ENCODE results near the gene PIP5KL1.

DNA sequence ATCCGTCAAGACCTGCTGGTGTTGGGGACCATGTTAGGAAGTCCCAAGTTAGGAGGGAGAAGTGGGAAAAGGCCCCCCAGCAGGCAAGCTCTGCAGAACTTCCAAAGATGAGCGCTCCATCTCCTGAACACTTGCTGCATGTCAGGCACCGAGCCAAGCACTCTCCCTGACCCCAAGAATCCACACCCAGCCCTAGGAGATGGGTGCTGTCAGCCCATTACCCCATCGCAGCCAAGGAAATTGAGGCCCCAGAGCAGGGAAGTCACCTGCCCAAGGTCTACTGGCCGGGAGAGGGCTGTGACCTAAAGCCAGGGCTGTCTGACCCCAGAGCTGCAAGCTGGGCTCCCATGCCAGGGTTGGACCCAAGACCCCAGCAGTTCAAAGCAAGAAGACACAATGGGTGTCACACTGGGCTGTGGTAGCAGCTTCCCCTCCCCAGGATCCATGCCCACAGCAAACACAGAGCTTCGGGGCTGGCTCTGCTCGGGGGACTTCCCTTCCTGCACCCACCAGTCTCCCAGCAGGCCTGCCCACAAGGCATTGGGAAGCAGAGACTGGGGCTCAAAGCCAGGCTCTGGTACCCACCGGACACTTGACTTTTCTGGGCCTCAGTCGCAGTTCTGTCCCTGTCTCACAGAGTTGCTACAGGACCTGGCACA is 36.7 kb upstream of the PIP5KL1 start:
- TF ChIP-seq POLR2A (IDR thresholded peaks at IDR 0.05; ENCODE audit: low read depth, low read length) (no peak), CTCF (IDR thresholded peaks at IDR 0.05; ENCODE audit: extremely low read depth in 1 of 2, insufficient read depth in 1 of 2, low read depth in 1 of 2, low read length in 2 of 2) (no peak), FOS (IDR thresholded peaks at IDR 0.05; ENCODE audit: borderline replicate concordance, insufficient read depth, low read length) (no peak), POLR2AphosphoS5 (IDR thresholded peaks at IDR 0.05; ENCODE audit: insufficient read depth, low read depth, low read length) (no peak), EZH2 (IDR thresholded peaks at IDR 0.05; ENCODE audit: borderline replicate concordance, low read depth, low read length, severe bottlenecking) (no peak), JUN (IDR thresholded peaks at IDR 0.05; ENCODE audit: borderline replicate concordance, insufficient read depth, insufficient read length, low read depth) (no peak), MAX (IDR thresholded peaks at IDR 0.05; ENCODE audit: insufficient read depth, insufficient read length) (no peak), MYC (IDR thresholded peaks at IDR 0.05; ENCODE audit: low read depth, low read length) (no peak), GATA2 (IDR thresholded peaks at IDR 0.05; ENCODE audit: insufficient read depth, insufficient read length, low read depth, low read length) (no peak)

All from endothelial cell of umbilical vein (primary cell).